Peyer's patch (tissue), 4 donors: ENCODE data around the gene B4GALT5.

Experiments used
- CTCF ChIP-seq, 6 experiments: fragments of 450-650 bp in 4 of 6; fragments of 200-600 bp in 2 of 6; sonication (generic) in 1 of 6; IDR thresholded peaks; one replicate each; pipeline ENCODE4 v1.5.1; 2017 to 2019; ENCODE audit warnings: antibody characterized with exemption in 6 of 6, mild to moderate bottlenecking in 3 of 6, moderate library complexity in 1 of 6
- POLR2A ChIP-seq, 2 donors: fragments of 450-650 bp; IDR thresholded peaks; one replicate each; pipeline ENCODE4 v1.5.1; 2017; ENCODE audit warnings: antibody characterized with exemption in 2 of 2, mild to moderate bottlenecking in 2 of 2, moderate library complexity in 2 of 2

DNA sequence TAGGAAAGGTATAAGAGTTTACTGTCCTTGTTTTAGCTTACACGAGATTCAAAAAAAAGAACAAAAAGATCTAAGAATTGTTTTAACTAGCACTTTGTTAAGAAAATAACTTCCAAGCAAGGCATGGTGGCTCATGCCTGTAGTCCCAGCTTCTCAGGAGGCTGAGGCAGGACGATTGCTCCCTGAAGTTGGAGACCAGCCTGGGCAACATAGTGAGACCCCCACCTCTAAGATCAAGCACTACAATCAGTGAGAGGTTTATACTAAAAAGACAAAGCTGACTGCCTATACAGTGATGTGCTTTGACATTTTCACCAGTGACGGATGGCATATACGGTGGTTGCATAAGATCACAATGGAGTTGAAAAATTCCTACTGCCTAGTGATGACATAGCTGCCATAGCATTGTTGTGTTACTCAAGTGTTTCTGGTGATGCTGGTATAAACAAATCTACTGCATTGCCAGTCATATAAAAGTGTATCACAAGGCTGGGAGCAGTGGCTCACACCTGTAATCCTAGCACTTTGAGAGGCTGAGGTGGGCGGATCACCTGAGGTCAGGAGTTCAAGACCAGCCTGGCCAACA is 68.6 kb downstream of the B4GALT5 start:
- TF ChIP-seq POLR2A (IDR thresholded peaks at IDR 0.05) (no peak), CTCF (IDR thresholded peaks at IDR 0.05) (no peak)
